OCI-LY7 (cell line): ENCODE measurements around the gene FNDC3B.

ENCODE experiments used
- CTCF ChIP-seq: fragments of 200-600 bp; sonication (generic); conservative IDR thresholded peaks from 2 replicates; pipeline ENCODE4 v1.5.1; 2014; ENCODE audit warnings: mild to moderate bottlenecking, antibody characterized with exemption, low read length, moderate library complexity, mixed read lengths
- EZH2phosphoT487 ChIP-seq: fragments of 200-600 bp; sonication (generic); IDR thresholded peaks from 2 replicates; pipeline ENCODE4 v1.6.1; 2018; ENCODE audit warnings: low read depth, borderline replicate concordance, mild to moderate bottlenecking, mixed run types, antibody characterized with exemption, low read length, moderate library complexity, mixed read lengths

DNA sequence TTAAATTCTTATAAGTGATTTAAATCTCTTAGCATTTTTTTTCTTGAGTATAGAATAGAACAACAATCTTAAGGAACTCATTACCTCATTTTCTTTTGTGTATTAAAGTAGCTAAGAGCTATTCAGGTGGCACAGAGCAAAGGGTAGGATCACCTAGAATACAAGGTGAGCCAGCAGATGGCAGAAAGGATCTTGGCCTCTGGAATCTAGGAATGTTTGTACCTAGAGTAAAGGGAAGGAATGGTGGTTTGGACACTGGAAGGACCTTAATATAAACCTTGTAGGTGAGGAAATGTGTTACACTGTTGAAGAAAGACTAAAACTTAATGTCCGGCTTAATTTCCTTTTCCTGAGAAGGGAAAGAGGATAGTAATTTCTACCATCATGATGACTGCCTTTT, 319.9 kb downstream of the FNDC3B start:
- TF ChIP-seq CTCF: no peak
- TF ChIP-seq EZH2phosphoT487: no peak
